ENCODE data around the gene CHD9. TPM values are rescaled to one million over a fixed set of nuclear protein-coding genes. Genes with fewer than 3 reads are reported as not detected.

The CHD9 gene
- total RNA-seq, 1 donor from 2014 or later = 77.4 TPM

DNA sequence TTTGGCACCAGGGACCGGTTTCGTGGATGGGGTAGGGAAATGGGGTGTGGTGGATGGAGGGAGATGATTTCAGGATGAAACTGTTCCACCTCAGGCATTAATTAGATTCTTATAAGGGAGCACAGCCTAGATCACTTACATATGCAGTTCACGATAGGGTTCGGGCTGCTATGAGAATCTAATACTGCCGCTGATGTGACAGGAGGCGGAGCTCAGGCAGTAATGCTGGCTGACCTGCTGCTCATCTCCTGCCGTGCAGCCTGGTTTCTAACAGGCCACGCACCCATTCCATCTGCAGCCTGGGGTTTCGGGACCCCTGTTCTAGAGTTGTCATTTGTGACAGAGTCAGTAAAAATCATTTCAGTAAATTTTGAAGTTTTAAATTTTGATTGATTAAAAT is 99.7 kb downstream of the CHD9 start:
- no peaks in the 10 kb centered on the region for H3K4me1 ChIP-seq (ENCODE audit: insufficient read depth, low read length)
- Mint-ChIP-seq H3K36me3 (ENCODE audit: low read depth, unreplicated experiment) (peaks cover 4% of the 10 kb centered on the region), H3K9me3 (ENCODE audit: unreplicated experiment) (no peaks in the 10 kb centered on the region), H3K27me3 (ENCODE audit: low read depth, unreplicated experiment) (no peaks in the 10 kb centered on the region), H3K27ac (ENCODE audit: unreplicated experiment) (no peak overlapping the region), H3K4me1 (ENCODE audit: low read depth, unreplicated experiment) (peaks cover 13% of the 10 kb centered on the region), H3K4me3 (ENCODE audit: unreplicated experiment) (no peak overlapping the region)
- H3K9ac ChIP-seq (ENCODE audit: low read length) = no peak overlapping the region
- H3K79me2 ChIP-seq (ENCODE audit: insufficient read depth, low read length) = peaks cover 82% of the 10 kb centered on the region
- H3K27ac ChIP-seq (ENCODE audit: low read depth, low read length) = no peak overlapping the region
- no peak overlapping the region for H2AFZ ChIP-seq (ENCODE audit: low read depth, low read length)
- peaks cover 67% of the 10 kb centered on the region for H4K20me1 ChIP-seq (ENCODE audit: insufficient read depth, low read length)
- FAIRE-seq = no peak
- H3K4me2 ChIP-seq (ENCODE audit: low read length) = no peak overlapping the region
- no peak for DNase-seq (ENCODE audit: low read depth)
- H3K9me3 ChIP-seq (ENCODE audit: insufficient read depth, low read depth, low read length) = no peaks in the 10 kb centered on the region
- TF ChIP-seq EZH2 (IDR thresholded peaks at IDR 0.05; ENCODE audit: insufficient read depth, low read length) = no peak
- TF ChIP-seq, protein P1, sequence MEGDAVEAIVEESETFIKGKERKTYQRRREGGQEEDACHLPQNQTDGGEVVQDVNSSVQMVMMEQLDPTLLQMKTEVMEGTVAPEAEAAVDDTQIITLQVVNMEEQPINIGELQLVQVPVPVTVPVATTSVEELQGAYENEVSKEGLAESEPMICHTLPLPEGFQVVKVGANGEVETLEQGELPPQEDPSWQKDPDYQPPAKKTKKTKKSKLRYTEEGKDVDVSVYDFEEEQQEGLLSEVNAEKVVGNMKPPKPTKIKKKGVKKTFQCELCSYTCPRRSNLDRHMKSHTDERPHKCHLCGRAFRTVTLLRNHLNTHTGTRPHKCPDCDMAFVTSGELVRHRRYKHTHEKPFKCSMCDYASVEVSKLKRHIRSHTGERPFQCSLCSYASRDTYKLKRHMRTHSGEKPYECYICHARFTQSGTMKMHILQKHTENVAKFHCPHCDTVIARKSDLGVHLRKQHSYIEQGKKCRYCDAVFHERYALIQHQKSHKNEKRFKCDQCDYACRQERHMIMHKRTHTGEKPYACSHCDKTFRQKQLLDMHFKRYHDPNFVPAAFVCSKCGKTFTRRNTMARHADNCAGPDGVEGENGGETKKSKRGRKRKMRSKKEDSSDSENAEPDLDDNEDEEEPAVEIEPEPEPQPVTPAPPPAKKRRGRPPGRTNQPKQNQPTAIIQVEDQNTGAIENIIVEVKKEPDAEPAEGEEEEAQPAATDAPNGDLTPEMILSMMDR (IDR thresholded peaks at IDR 0.05; ENCODE audit: insufficient read depth, low read depth, low read length) = no peak
- no peaks in the 10 kb centered on the region for H3K27me3 ChIP-seq (ENCODE audit: insufficient read depth, low read length)
- peaks cover 15% of the 10 kb centered on the region for H3K36me3 ChIP-seq (ENCODE audit: insufficient read depth, low read length)
- H3K4me3 ChIP-seq (ENCODE audit: insufficient read depth, low read depth, low read length) = no peak overlapping the region

DNA sequence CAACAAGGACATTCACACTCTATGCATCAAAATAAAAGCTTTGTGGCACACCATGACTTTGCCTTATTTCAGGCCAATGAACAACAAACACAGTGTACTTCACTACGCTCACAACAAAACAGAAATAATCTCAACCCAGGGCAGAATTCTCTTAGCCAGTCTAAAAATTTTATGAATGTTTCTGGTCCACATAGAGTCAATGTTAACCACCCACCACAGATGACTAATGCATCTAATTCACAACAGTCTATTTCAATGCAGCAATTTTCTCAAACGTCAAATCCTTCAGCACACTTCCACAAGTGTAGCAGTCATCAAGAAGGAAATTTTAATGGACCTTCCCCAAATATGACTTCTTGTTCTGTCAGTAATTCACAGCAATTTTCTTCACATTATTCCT is 101.7 kb downstream of the CHD9 start:
- peak overlapping the region; percentile 22 for H3K27ac ChIP-seq (ENCODE audit: low read depth, low read length)
- no peak overlapping the region for H3K9ac ChIP-seq (ENCODE audit: low read length)
- TF ChIP-seq, protein P1 (IDR thresholded peaks at IDR 0.05; ENCODE audit: insufficient read depth, low read depth, low read length) = no peak
- no peak for TF ChIP-seq EZH2 (IDR thresholded peaks at IDR 0.05; ENCODE audit: insufficient read depth, low read length)
- Mint-ChIP-seq H3K4me3 (ENCODE audit: unreplicated experiment) (no peak overlapping the region), H3K27ac (ENCODE audit: unreplicated experiment) (peak overlapping the region; percentile 35), H3K36me3 (ENCODE audit: low read depth, unreplicated experiment) (peaks cover 7% of the 10 kb centered on the region), H3K4me1 (ENCODE audit: low read depth, unreplicated experiment) (peaks cover 13% of the 10 kb centered on the region), H3K27me3 (ENCODE audit: low read depth, unreplicated experiment) (no peaks in the 10 kb centered on the region), H3K9me3 (ENCODE audit: unreplicated experiment) (no peaks in the 10 kb centered on the region)
- no peak overlapping the region for H2AFZ ChIP-seq (ENCODE audit: low read depth, low read length)
- H3K36me3 ChIP-seq (ENCODE audit: insufficient read depth, low read length) = peaks cover 15% of the 10 kb centered on the region
- H3K79me2 ChIP-seq (ENCODE audit: insufficient read depth, low read length) = peaks cover 78% of the 10 kb centered on the region
- no peaks in the 10 kb centered on the region for H3K27me3 ChIP-seq (ENCODE audit: insufficient read depth, low read length)
- no peak overlapping the region for H3K4me3 ChIP-seq (ENCODE audit: insufficient read depth, low read depth, low read length)
- no peaks in the 10 kb centered on the region for H3K9me3 ChIP-seq (ENCODE audit: insufficient read depth, low read depth, low read length)
- peak; percentile 57 for DNase-seq (ENCODE audit: low read depth)
- peak overlapping the region; percentile 3 for H3K4me2 ChIP-seq (ENCODE audit: low read length)
- H4K20me1 ChIP-seq (ENCODE audit: insufficient read depth, low read length) = peaks cover 65% of the 10 kb centered on the region
- FAIRE-seq = no peak
- no peaks in the 10 kb centered on the region for H3K4me1 ChIP-seq (ENCODE audit: insufficient read depth, low read length)

DNA sequence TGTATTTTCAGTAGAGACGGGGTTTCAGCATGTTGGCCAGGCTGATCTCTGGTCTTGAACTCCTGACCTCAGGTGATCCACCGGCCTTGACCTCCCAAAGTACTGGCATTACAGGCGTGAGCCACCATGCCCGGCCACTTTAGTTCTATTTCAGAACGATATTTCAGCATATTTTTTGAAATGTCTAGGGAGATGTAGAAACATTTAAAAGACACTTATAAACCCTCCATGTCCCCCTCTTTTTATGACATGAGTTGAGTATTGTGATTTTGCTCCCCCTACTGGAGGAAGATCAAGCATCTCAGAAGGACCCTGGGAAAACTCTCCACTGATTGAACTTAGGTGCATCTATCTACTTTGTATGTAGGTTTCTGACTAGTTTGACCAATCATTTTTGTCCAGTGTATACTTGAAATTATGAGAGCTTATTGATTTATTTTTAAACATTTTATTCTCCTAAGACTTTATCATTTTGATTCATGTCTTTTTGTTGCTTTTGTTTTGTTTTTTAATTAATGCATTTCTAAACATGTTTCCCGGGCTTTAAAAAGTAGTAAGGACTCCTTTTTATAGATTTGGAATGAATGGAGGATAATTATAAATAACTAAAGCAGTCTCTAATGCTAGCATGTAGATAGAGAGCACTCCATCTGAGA is 105.1 kb downstream of the CHD9 start:
- H3K4me3 ChIP-seq (ENCODE audit: insufficient read depth, low read depth, low read length) = no peak overlapping the region
- Mint-ChIP-seq H3K4me3 (ENCODE audit: unreplicated experiment) (no peak overlapping the region), H3K27me3 (ENCODE audit: low read depth, unreplicated experiment) (no peaks in the 10 kb centered on the region), H3K36me3 (ENCODE audit: low read depth, unreplicated experiment) (peaks cover 9% of the 10 kb centered on the region), H3K27ac (ENCODE audit: unreplicated experiment) (no peak overlapping the region), H3K4me1 (ENCODE audit: low read depth, unreplicated experiment) (peaks cover 13% of the 10 kb centered on the region), H3K9me3 (ENCODE audit: unreplicated experiment) (no peaks in the 10 kb centered on the region)
- no peaks in the 10 kb centered on the region for H3K27me3 ChIP-seq (ENCODE audit: insufficient read depth, low read length)
- H4K20me1 ChIP-seq (ENCODE audit: insufficient read depth, low read length) = peaks cover 45% of the 10 kb centered on the region
- no peaks in the 10 kb centered on the region for H3K4me1 ChIP-seq (ENCODE audit: insufficient read depth, low read length)
- H3K27ac ChIP-seq (ENCODE audit: low read depth, low read length) = no peak overlapping the region
- no peak overlapping the region for H2AFZ ChIP-seq (ENCODE audit: low read depth, low read length)
- H3K36me3 ChIP-seq (ENCODE audit: insufficient read depth, low read length) = peaks cover 15% of the 10 kb centered on the region
- no peak for FAIRE-seq
- peaks cover 77% of the 10 kb centered on the region for H3K79me2 ChIP-seq (ENCODE audit: insufficient read depth, low read length)
- H3K9me3 ChIP-seq (ENCODE audit: insufficient read depth, low read depth, low read length) = no peaks in the 10 kb centered on the region
- no peak overlapping the region for H3K9ac ChIP-seq (ENCODE audit: low read length)
- no peak for TF ChIP-seq EZH2 (IDR thresholded peaks at IDR 0.05; ENCODE audit: insufficient read depth, low read length)
- TF ChIP-seq, protein P1 (IDR thresholded peaks at IDR 0.05; ENCODE audit: insufficient read depth, low read depth, low read length) = peak; percentile 73
- no peak overlapping the region for H3K4me2 ChIP-seq (ENCODE audit: low read length)
- DNase-seq (ENCODE audit: low read depth) = peak; percentile 29

Data from astrocyte (in vitro differentiated cells and primary cell).